OCI-LY3 (cell line): Measurements from ENCODE around the gene MAP2K4.

Experiments used
- CTCF ChIP-seq: fragments of 200-600, 300-600 bp; sonication (generic); IDR thresholded peaks from 2 replicates; pipeline ENCODE4 v1.5.1; 2014; ENCODE audit warnings: antibody characterized with exemption, low read length, low read depth
- EZH2phosphoT487 ChIP-seq: fragments of 200-600 bp; shearing (Covaris generic); IDR thresholded peaks from 2 replicates; pipeline ENCODE4 v1.6.1; 2018; ENCODE audit warnings: antibody characterized with exemption, mixed run types, low read depth

GRCh38 chr17:12118617-12119016 lies 97.9 kb downstream of the MAP2K4 start:
- TF ChIP-seq EZH2phosphoT487, result no peak
- no peak for TF ChIP-seq CTCF
